CD4-positive, alpha-beta T cell treated with Interferon gamma for 1 hour (primary cell): ENCODE results near the gene SOD3.

Experiments
- DNase-seq: peaks from one replicate; pipeline ENCODE4 v3.0.0-alpha.2; 2020

Gene SOD3

GRCh38 chr4:24794916-24795665 lies at the start of gene SOD3:
Gene SOD3, plus strand, starts transcription at chr4:24795573. Its CDS starts 3,949 bp downstream, at chr4:24799522.
- DNase-seq, result no peak

- DNase-seq, result no peak
Measured at GRCh38 chr4:24747234-24747975, 48.0 kb upstream of the SOD3 start.

- no peak for DNase-seq
Measured at GRCh38 chr4:24748023-24748422, 47.4 kb upstream of the SOD3 start.

GRCh38 chr4:24748758-24749350 lies 46.5 kb upstream of the SOD3 start:
- no peak for DNase-seq

GRCh38 chr4:24750106-24750505 lies 45.3 kb upstream of the SOD3 start:
- DNase-seq, result no peak

- no peak for DNase-seq
Measured at GRCh38 chr4:24751926-24752539, 43.3 kb upstream of the SOD3 start.

GRCh38 chr4:24753519-24753918 lies 41.9 kb upstream of the SOD3 start:
- no peak for DNase-seq

- DNase-seq, result no peak
Measured at GRCh38 chr4:24754571-24754970, 40.8 kb upstream of the SOD3 start.

GRCh38 chr4:24763631-24764297 lies 31.6 kb upstream of the SOD3 start:
- no peak for DNase-seq

GRCh38 chr4:24764345-24764744 lies 31.0 kb upstream of the SOD3 start:
- no peak for DNase-seq

GRCh38 chr4:24765376-24765988 lies 29.9 kb upstream of the SOD3 start:
- no peak for DNase-seq

- DNase-seq, result no peak
Measured at GRCh38 chr4:24768006-24768405, 27.4 kb upstream of the SOD3 start.

GRCh38 chr4:24768604-24769003 lies 26.8 kb upstream of the SOD3 start:
- DNase-seq, result no peak

- no peak for DNase-seq
Measured at GRCh38 chr4:24769571-24769970, 25.8 kb upstream of the SOD3 start.

GRCh38 chr4:24770032-24770584 lies 25.3 kb upstream of the SOD3 start:
- DNase-seq, result no peak

GRCh38 chr4:24770667-24771066 lies 24.7 kb upstream of the SOD3 start:
- DNase-seq, result no peak

GRCh38 chr4:24771241-24771640 lies 24.1 kb upstream of the SOD3 start:
- no peak for DNase-seq

GRCh38 chr4:24772061-24772705 lies 23.2 kb upstream of the SOD3 start:
- no peak for DNase-seq

- DNase-seq, result no peak
Measured at GRCh38 chr4:24772952-24773351, 22.4 kb upstream of the SOD3 start.

- DNase-seq, result no peak
Measured at GRCh38 chr4:24774452-24774851, 20.9 kb upstream of the SOD3 start.

GRCh38 chr4:24775032-24775605 lies 20.3 kb upstream of the SOD3 start:
- DNase-seq, result no peak
